HepG2 (cell line): Measurements from ENCODE around the gene TRPT1. TPM values are rescaled to one million over a fixed set of nuclear protein-coding genes. Genes with fewer than 3 reads are reported as not detected.

ENCODE experiments used
- HDAC2 ChIP-seq: sonication (generic); formaldehyde crosslinking; IDR thresholded peaks from 2 replicates; pipeline ENCODE4 v1.4.0; 2020; ENCODE audit warnings: missing genetic modification reagents
- HOXA5 ChIP-seq: sonication (generic); formaldehyde crosslinking; IDR thresholded peaks from 2 replicates; pipeline ENCODE4 v1.4.0; 2020; ENCODE audit warnings: missing genetic modification reagents
- MYPOP ChIP-seq: sonication (generic); formaldehyde crosslinking; IDR thresholded peaks from 2 replicates; pipeline ENCODE4 v1.8.1; 2023; ENCODE audit warnings: mild to moderate bottlenecking, moderate library complexity, missing genetic modification reagents
- SKIL ChIP-seq: sonication (generic); formaldehyde crosslinking; IDR thresholded peaks from 2 replicates; pipeline ENCODE4 v1.8.0; 2022; ENCODE audit warnings: missing genetic modification reagents, mild to moderate bottlenecking, moderate library complexity, borderline replicate concordance
- ZC3H13 ChIP-seq: sonication (generic); formaldehyde crosslinking; IDR thresholded peaks from 2 replicates; pipeline ENCODE4 v1.8.1; 2023; ENCODE audit warnings: mild to moderate bottlenecking, missing genetic modification reagents, moderate library complexity
- ZNF20 ChIP-seq: sonication (generic); formaldehyde crosslinking; IDR thresholded peaks from 2 replicates; pipeline ENCODE4 v1.4.0; 2020; ENCODE audit warnings: mild to moderate bottlenecking, moderate library complexity, missing genetic modification reagents
- ZNF235 ChIP-seq: sonication (generic); formaldehyde crosslinking; IDR thresholded peaks from 2 replicates; pipeline ENCODE4 v1.8.1; 2023; ENCODE audit warnings: mild to moderate bottlenecking, missing genetic modification reagents, borderline replicate concordance
- ZNF740 ChIP-seq: sonication (generic); formaldehyde crosslinking; IDR thresholded peaks from 2 replicates; pipeline ENCODE4 v1.4.0; 2020; ENCODE audit warnings: missing genetic modification reagents
- ZNF883 ChIP-seq: sonication (generic); formaldehyde crosslinking; IDR thresholded peaks from 2 replicates; pipeline ENCODE4 v1.5.1; 2020; ENCODE audit warnings: mild to moderate bottlenecking, missing genetic modification reagents; ENCODE audit errors: not compliant biosample characterization
- ZZZ3 ChIP-seq: sonication (generic); formaldehyde crosslinking; IDR thresholded peaks from 2 replicates; pipeline ENCODE4 v1.4.0; 2020; ENCODE audit warnings: missing genetic modification reagents, mild to moderate bottlenecking, borderline replicate concordance
- polyA plus RNA-seq, 8 experiments: library from polyadenylated mRNA; depleted of rRNA in 3 of 8; stranded (reverse) in 7 of 8; unstranded in 1 of 8; fragments of >200 nt; fragmentation: Illumina TruSeq in 4 of 8; extraction: Trizol in 4 of 8; gene quantifications; 2 replicates each; pipeline versions ENCODE4 v1.2.1 to v1.2.3, GENCODE V29; 2011 to 2016; ENCODE audit warnings: low read depth in 4 of 8, missing spikeins in 1 of 8, mixed read lengths in 1 of 8; ENCODE audit not compliant: insufficient read depth in 1 of 8
- total RNA-seq, 5 experiments: library from RNA; depleted of rRNA; stranded (reverse); fragments of >200 nt; fragmentation: Illumina TruSeq; extraction: Trizol; gene quantifications; 2 replicates each; pipeline ENCODE4 v1.2.3, GENCODE V29; 2016; ENCODE audit warnings: low read depth in 1 of 5
- TF ChIP-seq, protein P1 (sequence below): sonication (generic); formaldehyde crosslinking; IDR thresholded peaks from 2 replicates; pipeline ENCODE4 v1.4.0; 2020; ENCODE audit warnings: missing genetic modification reagents
- TF ChIP-seq, protein P2 (sequence below): IDR thresholded peaks from 2 replicates; pipeline ENCODE4 v1.6.1; 2016; ENCODE audit warnings: mild to moderate bottlenecking
- TF ChIP-seq, protein P3 (sequence below): sonication (generic); formaldehyde crosslinking; conservative IDR thresholded peaks from 2 replicates; pipeline ENCODE4 v1.8.0; 2022; ENCODE audit warnings: mild to moderate bottlenecking, moderate library complexity, missing genetic modification reagents

TRPT1 gene
- total and polyA plus RNA-seq, 2 of the 13 experiments (the other 11 are each of a cell fraction or from before 2014, with no cell fraction given) = 24.8 to 40.7 TPM

GRCh38 chr11:64268893-64269539 is 43.0 kb upstream of the TRPT1 start (continued):
- TF ChIP-seq, protein P1, sequence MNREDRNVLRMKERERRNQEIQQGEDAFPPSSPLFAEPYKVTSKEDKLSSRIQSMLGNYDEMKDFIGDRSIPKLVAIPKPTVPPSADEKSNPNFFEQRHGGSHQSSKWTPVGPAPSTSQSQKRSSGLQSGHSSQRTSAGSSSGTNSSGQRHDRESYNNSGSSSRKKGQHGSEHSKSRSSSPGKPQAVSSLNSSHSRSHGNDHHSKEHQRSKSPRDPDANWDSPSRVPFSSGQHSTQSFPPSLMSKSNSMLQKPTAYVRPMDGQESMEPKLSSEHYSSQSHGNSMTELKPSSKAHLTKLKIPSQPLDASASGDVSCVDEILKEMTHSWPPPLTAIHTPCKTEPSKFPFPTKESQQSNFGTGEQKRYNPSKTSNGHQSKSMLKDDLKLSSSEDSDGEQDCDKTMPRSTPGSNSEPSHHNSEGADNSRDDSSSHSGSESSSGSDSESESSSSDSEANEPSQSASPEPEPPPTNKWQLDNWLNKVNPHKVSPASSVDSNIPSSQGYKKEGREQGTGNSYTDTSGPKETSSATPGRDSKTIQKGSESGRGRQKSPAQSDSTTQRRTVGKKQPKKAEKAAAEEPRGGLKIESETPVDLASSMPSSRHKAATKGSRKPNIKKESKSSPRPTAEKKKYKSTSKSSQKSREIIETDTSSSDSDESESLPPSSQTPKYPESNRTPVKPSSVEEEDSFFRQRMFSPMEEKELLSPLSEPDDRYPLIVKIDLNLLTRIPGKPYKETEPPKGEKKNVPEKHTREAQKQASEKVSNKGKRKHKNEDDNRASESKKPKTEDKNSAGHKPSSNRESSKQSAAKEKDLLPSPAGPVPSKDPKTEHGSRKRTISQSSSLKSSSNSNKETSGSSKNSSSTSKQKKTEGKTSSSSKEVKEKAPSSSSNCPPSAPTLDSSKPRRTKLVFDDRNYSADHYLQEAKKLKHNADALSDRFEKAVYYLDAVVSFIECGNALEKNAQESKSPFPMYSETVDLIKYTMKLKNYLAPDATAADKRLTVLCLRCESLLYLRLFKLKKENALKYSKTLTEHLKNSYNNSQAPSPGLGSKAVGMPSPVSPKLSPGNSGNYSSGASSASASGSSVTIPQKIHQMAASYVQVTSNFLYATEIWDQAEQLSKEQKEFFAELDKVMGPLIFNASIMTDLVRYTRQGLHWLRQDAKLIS (CRISPR knock-in tag) = peak; percentile 9; the same call in 1 of the 2 replicates
- peak; percentile 51; the same call in 1 of the 2 replicates for TF ChIP-seq MYPOP
- no peak for TF ChIP-seq ZZZ3
- TF ChIP-seq, protein P2, sequence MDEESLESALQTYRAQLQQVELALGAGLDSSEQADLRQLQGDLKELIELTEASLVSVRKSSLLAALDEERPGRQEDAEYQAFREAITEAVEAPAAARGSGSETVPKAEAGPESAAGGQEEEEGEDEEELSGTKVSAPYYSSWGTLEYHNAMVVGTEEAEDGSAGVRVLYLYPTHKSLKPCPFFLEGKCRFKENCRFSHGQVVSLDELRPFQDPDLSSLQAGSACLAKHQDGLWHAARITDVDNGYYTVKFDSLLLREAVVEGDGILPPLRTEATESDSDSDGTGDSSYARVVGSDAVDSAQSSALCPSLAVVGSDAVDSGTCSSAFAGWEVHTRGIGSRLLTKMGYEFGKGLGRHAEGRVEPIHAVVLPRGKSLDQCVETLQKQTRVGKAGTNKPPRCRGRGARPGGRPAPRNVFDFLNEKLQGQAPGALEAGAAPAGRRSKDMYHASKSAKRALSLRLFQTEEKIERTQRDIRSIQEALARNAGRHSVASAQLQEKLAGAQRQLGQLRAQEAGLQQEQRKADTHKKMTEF (CRISPR knock-in tag) = peak; percentile 57
- TF ChIP-seq HDAC2 (CRISPR knock-in tag) = peak; percentile 19; the same call in 1 of the 2 replicates
- TF ChIP-seq ZNF883 (CRISPR knock-in tag) = no peak
- TF ChIP-seq ZNF740 (CRISPR knock-in tag) = 0 out of 2 replicates have a peak, but pooled peaks have one; percentile 47
- TF ChIP-seq, protein P3, sequence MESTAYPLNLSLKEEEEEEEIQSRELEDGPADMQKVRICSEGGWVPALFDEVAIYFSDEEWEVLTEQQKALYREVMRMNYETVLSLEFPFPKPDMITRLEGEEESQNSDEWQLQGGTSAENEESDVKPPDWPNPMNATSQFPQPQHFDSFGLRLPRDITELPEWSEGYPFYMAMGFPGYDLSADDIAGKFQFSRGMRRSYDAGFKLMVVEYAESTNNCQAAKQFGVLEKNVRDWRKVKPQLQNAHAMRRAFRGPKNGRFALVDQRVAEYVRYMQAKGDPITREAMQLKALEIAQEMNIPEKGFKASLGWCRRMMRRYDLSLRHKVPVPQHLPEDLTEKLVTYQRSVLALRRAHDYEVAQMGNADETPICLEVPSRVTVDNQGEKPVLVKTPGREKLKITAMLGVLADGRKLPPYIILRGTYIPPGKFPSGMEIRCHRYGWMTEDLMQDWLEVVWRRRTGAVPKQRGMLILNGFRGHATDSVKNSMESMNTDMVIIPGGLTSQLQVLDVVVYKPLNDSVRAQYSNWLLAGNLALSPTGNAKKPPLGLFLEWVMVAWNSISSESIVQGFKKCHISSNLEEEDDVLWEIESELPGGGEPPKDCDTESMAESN = peak; percentile 15; the same call in 1 of the 2 replicates
- no peak for TF ChIP-seq ZNF20
- no peak for TF ChIP-seq HOXA5 (CRISPR knock-in tag)
- no peak for TF ChIP-seq ZC3H13 (CRISPR knock-in tag)
- TF ChIP-seq SKIL (CRISPR knock-in tag) = 0 out of 2 replicates have a peak, but pooled peaks have one; percentile 23
- 0 out of 2 replicates have a peak, but pooled peaks have one; percentile 47 for TF ChIP-seq ZNF235 (CRISPR knock-in tag)
